Epithelial cell of proximal tubule (primary cell): ENCODE data around the gene CORT. TPM values are rescaled to one million over a fixed set of nuclear protein-coding genes. Genes with fewer than 3 reads are reported as not detected.
A peak's percentile ranks its signal among the peaks of the same experiment; 100 is the strongest.

Experiments
- DNase-seq: peaks from one replicate; pipeline ENCODE4 v3.0.0-alpha.2; 2011; ENCODE audit warnings: low read depth
- H3K4me3 ChIP-seq: 2 replicates; pipeline ENCODE4 v1.5.1; 2011; ENCODE audit warnings: low read depth, mild to moderate bottlenecking, low read length
- total RNA-seq: library from RNA; depleted of rRNA; stranded (reverse); fragments of >200 nt; gene quantifications from 2 replicates; pipeline ENCODE4 v1.2.3, GENCODE V29; 2015
- TF ChIP-seq, protein P1 (sequence below): conservative IDR thresholded peaks from 2 replicates; pipeline ENCODE4 v1.5.1; 2012; ENCODE audit warnings: low read depth, mild to moderate bottlenecking, low read length

The CORT gene
- total RNA-seq, 1 donor from 2014 or later: not detected

DNA sequence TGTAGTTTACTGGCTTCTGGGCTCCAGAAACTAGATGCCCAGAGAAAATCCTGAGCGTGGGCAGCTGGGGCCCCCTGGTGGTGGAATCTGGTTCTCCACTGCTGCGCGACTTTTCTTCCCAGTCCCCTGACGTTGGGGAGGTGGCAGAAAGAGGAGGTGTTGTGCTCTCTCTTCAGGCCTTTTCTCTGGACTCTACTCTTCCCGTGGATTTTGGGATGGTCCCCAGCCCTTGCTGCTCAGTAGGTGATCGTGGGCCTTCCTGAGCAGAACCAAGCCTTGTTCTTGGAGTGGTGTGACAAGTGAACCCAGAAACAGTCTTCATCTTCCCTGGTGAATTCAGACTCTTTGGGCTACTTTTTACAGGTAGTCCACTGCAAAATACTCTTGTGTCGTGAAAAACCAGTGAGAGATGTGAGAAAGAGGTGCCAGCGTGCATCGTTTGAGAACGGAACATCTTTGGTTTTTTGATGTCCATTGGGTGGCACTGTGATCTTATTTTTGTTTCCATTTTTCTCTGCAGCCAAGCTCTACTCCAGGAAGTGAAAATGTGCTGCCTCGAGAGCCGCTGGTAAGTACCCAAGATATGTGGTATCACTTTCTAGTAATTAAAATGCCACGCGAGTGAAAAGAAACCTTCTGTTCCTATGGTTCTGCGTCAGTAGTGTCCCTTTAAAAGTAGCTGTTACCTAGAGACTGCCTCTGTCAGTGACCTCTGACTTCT lies 45.1 kb downstream of the CORT start:
- TF ChIP-seq, protein P1, sequence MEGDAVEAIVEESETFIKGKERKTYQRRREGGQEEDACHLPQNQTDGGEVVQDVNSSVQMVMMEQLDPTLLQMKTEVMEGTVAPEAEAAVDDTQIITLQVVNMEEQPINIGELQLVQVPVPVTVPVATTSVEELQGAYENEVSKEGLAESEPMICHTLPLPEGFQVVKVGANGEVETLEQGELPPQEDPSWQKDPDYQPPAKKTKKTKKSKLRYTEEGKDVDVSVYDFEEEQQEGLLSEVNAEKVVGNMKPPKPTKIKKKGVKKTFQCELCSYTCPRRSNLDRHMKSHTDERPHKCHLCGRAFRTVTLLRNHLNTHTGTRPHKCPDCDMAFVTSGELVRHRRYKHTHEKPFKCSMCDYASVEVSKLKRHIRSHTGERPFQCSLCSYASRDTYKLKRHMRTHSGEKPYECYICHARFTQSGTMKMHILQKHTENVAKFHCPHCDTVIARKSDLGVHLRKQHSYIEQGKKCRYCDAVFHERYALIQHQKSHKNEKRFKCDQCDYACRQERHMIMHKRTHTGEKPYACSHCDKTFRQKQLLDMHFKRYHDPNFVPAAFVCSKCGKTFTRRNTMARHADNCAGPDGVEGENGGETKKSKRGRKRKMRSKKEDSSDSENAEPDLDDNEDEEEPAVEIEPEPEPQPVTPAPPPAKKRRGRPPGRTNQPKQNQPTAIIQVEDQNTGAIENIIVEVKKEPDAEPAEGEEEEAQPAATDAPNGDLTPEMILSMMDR: peak; percentile 85
- DNase-seq: no peak
- peak overlapping the region; percentile 33 for H3K4me3 ChIP-seq

DNA sequence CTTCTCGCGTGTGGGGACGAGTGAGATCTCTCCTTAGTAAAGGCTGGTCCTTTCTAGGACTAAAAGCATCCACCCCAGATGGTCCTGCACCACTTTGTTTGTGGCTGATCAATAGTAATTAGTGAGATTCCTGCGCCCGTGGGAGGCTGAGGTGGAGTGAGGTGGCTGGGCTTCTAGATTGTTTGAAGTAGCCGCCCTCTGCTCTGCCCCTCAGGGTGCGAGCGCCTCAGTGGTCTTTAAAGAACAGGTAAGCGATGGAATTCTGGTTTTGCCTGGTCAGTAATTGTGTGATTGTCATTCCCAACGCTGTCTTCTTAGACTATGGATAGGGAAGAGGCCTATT lies 45.6 kb downstream of the CORT start:
- peak overlapping the region; percentile 13 for H3K4me3 ChIP-seq
- no peak for DNase-seq
- TF ChIP-seq, protein P1: no peak

DNA sequence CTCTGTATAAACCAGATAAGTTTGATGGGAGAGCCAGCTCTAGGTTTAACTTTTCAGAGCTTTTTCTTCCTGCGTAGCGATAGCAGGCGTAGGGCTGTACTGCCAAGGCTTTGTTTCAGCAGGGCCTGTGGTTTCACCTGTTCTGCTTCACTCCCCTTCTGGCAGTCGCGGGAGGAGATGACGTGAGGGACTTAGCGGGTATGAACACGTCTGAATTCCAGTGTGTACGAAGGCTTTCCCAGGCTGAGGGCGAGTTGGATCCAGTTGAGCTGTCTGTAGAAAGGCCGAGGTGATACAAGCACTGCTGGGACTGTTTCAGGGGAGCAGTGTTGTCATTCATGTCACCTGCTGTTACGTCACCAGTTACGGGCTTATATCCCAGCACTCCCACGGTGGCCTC lies 46.1 kb downstream of the CORT start:
- TF ChIP-seq, protein P1: peak; percentile 2
- H3K4me3 ChIP-seq: peak overlapping the region; percentile 13
- DNase-seq: peak; percentile 90

DNA sequence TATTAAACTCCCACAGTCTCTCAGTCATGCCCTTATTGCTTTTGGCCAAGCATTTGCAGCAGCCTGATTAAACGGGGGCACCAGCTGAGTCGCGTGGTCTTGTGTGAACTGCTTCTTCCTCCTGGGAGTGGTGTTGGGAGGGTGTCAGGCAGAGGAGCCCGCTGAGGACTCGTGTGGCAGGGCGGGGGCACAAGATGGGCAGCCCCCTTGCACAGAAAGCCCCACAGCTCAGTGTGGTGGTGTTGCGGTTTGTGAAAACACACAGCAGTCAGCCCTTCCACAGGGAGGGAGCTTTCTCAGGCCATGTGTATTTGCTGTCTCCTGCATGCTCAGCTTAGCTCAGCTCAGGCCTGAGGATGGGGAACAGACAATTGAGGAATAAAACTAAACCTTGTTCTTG lies 47.3 kb downstream of the CORT start:
- no peak for DNase-seq
- H3K4me3 ChIP-seq: no peak overlapping the region
- TF ChIP-seq, protein P1: no peak

DNA sequence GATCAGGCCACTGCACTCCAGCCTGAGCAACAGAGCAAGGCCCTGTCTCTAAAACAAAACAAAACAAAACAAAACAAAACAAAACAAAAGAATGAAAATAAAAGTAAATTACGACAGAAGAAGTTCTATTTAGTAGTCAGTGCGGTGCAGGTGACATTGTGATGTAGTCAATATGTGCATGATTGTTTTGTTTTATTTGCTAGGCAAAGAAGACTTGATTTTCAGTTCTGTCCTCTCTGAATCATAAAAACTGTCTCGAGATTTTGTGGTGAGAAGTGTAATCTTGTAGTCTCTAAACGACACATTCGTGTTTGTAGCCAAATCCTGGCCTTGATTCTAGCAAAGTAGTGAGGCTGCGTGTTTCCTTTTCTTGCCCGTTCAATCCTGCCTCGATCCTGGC lies 48.4 kb downstream of the CORT start:
- no peak overlapping the region for H3K4me3 ChIP-seq
- DNase-seq: no peak

More for the DNA sequence above, 48.4 kb downstream of the CORT start:
- TF ChIP-seq, protein P1: no peak

Other genes with a start within 250 kb of the CORT start
- gene KIF1B, start 239.5 kb upstream of the CORT start, total RNA-seq: 16.6 and 20.9 TPM in 2 replicates
- 231 and 304 TPM in 2 replicates for gene PGD, start 51.0 kb upstream of the CORT start, total RNA-seq
- gene CENPS, start 19.6 kb upstream of the CORT start, total RNA-seq: 11.2 and 25.0 TPM in 2 replicates
- 49.5 and 55.4 TPM in 2 replicates for gene DFFA, start 22.5 kb downstream of the CORT start, total RNA-seq
- 19.2 and 22.2 TPM in 2 replicates for gene PEX14, start 24.9 kb downstream of the CORT start, total RNA-seq